GM06990 (cell line): ENCODE data around the gene FEZF1.

Experiments
- DNase-seq: peaks from one replicate; pipeline ENCODE4 v3.0.0-alpha.2; 2011; ENCODE audit not compliant: insufficient read length; ENCODE audit errors: extremely low read depth
- H3K27me3 ChIP-seq: replicated peaks from 2 replicates; pipeline ENCODE4 v1.6.0; 2011; ENCODE audit warnings: low read length; ENCODE audit not compliant: control insufficient read depth, insufficient read depth
- H3K36me3 ChIP-seq: 2 replicates; pipeline ENCODE4 v1.5.1; 2011; ENCODE audit warnings: low read length; ENCODE audit not compliant: control insufficient read depth, insufficient read depth
- H3K4me3 ChIP-seq: replicated peaks from 2 replicates; pipeline ENCODE4 v1.5.1; 2011; ENCODE audit warnings: low read depth, mild to moderate bottlenecking, control low read depth, low read length
- CTCF ChIP-seq: IDR thresholded peaks from 2 replicates; pipeline ENCODE4 v1.5.1; 2011; ENCODE audit warnings: low read length, control low read depth, mild to moderate bottlenecking, inconsistent platforms; ENCODE audit not compliant: insufficient read depth, poor library complexity, severe bottlenecking

The FEZF1 gene

GRCh38 chr7:122340427-122340826 lies 35.9 kb upstream of the FEZF1 start:
- no peaks in the 10 kb centered on the region for H3K27me3 ChIP-seq
- no peak for TF ChIP-seq CTCF
- H3K36me3 ChIP-seq: no peaks in the 10 kb centered on the region
- no peak for DNase-seq
- no peak overlapping the region for H3K4me3 ChIP-seq

DNA sequence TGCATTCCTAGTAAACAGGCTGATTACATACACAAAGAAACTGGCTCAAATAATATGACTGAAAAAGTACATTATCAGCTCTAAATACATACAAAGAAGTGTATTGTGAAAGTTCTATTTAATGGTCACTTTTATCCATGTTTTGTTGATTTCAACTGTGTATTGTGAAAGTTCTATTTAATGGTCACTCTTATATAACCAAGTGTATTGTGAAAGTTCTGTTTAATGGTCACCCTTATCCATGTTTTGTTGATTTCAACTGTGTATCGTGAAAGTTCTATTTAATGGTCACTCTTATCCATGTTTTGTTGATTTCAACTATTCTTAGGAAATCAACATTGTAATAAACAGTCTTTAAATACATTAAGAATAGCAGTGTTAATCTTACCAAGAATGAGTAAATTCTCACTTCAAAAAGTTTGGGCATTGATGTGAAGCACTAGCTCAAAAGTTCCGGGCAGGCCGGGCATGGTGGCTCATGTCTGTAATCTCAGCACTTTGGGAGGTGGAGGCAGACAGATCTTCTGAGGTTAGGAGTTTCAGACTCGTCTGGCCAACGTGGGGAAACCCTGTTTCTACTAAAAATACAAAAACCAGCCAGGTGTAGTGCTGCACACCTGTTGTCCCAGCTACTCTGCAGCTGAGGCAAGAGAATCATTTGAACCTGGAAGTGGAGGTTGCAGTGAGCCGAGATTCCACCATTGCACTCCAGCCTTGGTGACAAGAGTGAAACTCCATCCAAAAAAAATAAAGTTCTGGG lies 34.8 kb upstream of the FEZF1 start:
- no peaks in the 10 kb centered on the region for H3K36me3 ChIP-seq
- no peak for DNase-seq
- no peaks in the 10 kb centered on the region for H3K27me3 ChIP-seq
- no peak overlapping the region for H3K4me3 ChIP-seq
- no peak for TF ChIP-seq CTCF

DNA sequence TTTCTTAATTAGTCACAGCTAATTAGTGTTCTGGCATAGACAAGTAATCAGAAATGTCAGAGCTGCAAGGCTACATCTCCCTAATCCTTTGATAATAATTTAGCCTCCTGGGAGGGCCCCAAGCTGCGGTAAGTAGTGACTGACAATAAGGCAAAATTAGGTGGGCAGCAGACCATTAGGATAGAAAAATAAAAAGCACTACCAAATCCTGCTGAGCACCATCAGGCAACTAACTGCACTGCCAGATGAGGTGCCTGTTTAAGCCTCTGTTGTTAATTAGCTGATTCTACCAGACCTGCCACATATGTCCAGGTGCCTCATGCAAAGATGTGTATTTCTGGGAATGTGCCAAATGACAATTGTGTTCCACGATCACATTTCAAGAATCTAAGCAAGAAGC lies 32.5 kb upstream of the FEZF1 start:
- Histone ChIP-seq H3K4me3 (no peak overlapping the region), H3K36me3 (no peaks in the 10 kb centered on the region), H3K27me3 (no peaks in the 10 kb centered on the region)
- no peak for TF ChIP-seq CTCF
- DNase-seq: no peak

- no peaks in the 10 kb centered on the region; the same call in 1 of the 2 replicates for H3K27me3 ChIP-seq
- H3K4me3 ChIP-seq: no peak overlapping the region
- DNase-seq: no peak
- no peaks in the 10 kb centered on the region for H3K36me3 ChIP-seq
- no peak for TF ChIP-seq CTCF
These were observed 24.7 kb upstream of the FEZF1 start for GRCh38 chr7:122329145-122329802.

GRCh38 chr7:122327969-122328368 lies 23.4 kb upstream of the FEZF1 start:
- no peak overlapping the region for H3K4me3 ChIP-seq
- DNase-seq: no peak

More at GRCh38 chr7:122327969-122328368, 23.4 kb upstream of the FEZF1 start:
- Histone ChIP-seq H3K36me3 (no peaks in the 10 kb centered on the region), H3K27me3 (no peaks in the 10 kb centered on the region; the same call in 1 of the 2 replicates)
- no peak for TF ChIP-seq CTCF
